PFSK-1 (cell line): ENCODE measurements around the gene TNFRSF4.

Source experiments
- POLR2AphosphoS5 ChIP-seq: IDR thresholded peaks from 2 replicates; pipeline ENCODE4 v1.6.1; 2012; ENCODE audit warnings: low read depth, mild to moderate bottlenecking, control low read depth, low read length, moderate library complexity
- SIN3A ChIP-seq: IDR thresholded peaks from 2 replicates; pipeline ENCODE4 v1.6.1; 2012; ENCODE audit warnings: mild to moderate bottlenecking, low read length, moderate library complexity, borderline replicate concordance; ENCODE audit not compliant: insufficient read depth
- TF ChIP-seq, protein P1 (sequence below), 2 experiments: IDR thresholded peaks; 2 replicates each; pipeline versions ENCODE4 v1.6.1 to v1.8.0; 2011 to 2012; ENCODE audit warnings: low read depth in 2 of 2, low read length in 2 of 2, control low read depth in 1 of 2, inconsistent platforms in 1 of 2, mild to moderate bottlenecking in 1 of 2, moderate library complexity in 1 of 2; ENCODE audit not compliant: insufficient read depth in 1 of 2

DNA sequence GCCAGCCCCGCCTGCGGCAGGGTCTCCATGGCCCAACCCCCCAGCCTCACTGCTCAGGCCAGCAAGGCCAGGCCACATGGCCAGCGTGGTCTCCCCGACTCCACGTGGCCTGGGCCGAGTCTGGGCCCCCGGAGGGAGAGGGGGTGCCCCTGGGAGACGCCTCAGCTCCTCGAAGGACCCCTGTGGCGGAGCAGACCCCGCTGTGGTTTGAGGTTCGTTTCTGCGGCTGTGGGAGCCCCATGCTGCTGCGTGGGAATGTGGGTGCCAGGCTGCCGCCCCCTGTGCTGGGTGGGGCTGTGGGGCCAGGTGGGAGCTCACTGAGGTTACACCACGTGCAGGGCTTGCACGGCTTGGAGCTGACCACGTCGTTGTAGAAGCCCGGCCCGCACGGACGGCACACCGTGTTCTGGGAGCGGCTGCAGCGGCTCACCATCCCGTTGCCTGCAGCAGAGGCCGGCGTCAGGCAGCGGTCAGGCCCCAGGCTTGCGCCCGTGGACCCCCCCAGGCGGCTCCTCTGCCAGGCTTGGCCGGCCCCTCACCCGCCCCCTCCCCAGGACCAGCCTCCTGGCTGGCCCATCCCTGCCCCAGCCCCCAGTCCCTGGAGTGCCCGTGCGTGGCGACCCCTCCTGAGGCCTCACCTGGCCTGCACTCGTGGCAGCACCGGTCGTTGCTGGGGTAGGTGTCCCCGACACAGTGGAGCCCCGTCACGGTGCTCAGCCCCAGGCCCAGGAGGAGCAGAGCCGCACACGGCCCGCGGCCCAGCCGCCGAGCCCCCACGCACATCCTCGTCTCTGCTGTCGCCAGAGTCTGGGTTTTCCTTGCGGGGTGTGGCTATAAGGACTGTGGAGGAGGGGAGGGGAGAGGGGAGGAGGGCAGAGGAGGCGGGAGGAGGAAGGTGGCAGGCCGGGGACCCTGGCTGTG lies at the start of gene TNFRSF4:
- TF ChIP-seq, protein P1, sequence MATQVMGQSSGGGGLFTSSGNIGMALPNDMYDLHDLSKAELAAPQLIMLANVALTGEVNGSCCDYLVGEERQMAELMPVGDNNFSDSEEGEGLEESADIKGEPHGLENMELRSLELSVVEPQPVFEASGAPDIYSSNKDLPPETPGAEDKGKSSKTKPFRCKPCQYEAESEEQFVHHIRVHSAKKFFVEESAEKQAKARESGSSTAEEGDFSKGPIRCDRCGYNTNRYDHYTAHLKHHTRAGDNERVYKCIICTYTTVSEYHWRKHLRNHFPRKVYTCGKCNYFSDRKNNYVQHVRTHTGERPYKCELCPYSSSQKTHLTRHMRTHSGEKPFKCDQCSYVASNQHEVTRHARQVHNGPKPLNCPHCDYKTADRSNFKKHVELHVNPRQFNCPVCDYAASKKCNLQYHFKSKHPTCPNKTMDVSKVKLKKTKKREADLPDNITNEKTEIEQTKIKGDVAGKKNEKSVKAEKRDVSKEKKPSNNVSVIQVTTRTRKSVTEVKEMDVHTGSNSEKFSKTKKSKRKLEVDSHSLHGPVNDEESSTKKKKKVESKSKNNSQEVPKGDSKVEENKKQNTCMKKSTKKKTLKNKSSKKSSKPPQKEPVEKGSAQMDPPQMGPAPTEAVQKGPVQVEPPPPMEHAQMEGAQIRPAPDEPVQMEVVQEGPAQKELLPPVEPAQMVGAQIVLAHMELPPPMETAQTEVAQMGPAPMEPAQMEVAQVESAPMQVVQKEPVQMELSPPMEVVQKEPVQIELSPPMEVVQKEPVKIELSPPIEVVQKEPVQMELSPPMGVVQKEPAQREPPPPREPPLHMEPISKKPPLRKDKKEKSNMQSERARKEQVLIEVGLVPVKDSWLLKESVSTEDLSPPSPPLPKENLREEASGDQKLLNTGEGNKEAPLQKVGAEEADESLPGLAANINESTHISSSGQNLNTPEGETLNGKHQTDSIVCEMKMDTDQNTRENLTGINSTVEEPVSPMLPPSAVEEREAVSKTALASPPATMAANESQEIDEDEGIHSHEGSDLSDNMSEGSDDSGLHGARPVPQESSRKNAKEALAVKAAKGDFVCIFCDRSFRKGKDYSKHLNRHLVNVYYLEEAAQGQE (IDR thresholded peaks at IDR 0.05; ENCODE audit: insufficient read depth in 1 of 2, low read depth in 2 of 2, low read length in 2 of 2) = no peak
- TF ChIP-seq POLR2AphosphoS5 (no peak), SIN3A (no peak)
